A673 (cell line): ENCODE data around the gene TEX12.

Experiments used
- CTCF ChIP-seq: fragments of 300-800, 200-600 bp; sonication (generic); conservative IDR thresholded peaks from 2 replicates; pipeline ENCODE4 v1.5.1; 2017; ENCODE audit warnings: low read depth, mild to moderate bottlenecking, antibody characterized with exemption, low read length, moderate library complexity, mixed read lengths
- EZH2 ChIP-seq: fragments of 200-600 bp; sonication (generic); IDR thresholded peaks from 2 replicates; pipeline ENCODE4 v1.6.1; 2017; ENCODE audit warnings: borderline replicate concordance, low read depth, mild to moderate bottlenecking, mixed read lengths, antibody characterized with exemption, low read length; ENCODE audit not compliant: poor library complexity, severe bottlenecking

GRCh38 chr11:112185883-112186282 is 18.7 kb downstream of the TEX12 start:
- no peak for TF ChIP-seq CTCF
- TF ChIP-seq EZH2, result no peak
